ENCODE data around the gene SNRPA.

DNA sequence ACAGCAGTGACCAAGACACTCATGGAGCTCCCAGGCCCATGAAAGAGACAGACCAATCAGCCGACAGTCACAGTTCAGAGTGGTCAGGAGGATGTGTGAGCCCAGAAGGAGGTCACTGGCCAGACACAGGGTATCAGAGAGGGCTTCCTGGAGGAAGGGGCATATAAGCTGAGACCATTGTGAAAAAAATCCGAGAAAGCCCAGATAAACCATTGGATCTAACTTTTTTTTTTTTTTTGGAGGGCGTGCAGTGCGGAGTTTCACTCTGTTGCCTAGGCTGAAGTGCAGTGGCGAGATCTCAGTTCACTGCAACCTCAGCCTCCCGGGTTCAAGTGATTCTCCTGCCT lies 29.9 kb upstream of the SNRPA start:
- TF ChIP-seq CTCF (IDR thresholded peaks at IDR 0.05) (no peak), POLR2A (IDR thresholded peaks at IDR 0.05) (no peak)

All from adrenal gland (tissue), 5 donors.